ENCODE results near the gene EPHB6. TPM values are rescaled to one million over a fixed set of nuclear protein-coding genes. Genes with fewer than 3 reads are reported as not detected.

Gene EPHB6
- total RNA-seq, 4 donors from 2014 or later = 6.9 to 84.3 (median 22.1) TPM

DNA sequence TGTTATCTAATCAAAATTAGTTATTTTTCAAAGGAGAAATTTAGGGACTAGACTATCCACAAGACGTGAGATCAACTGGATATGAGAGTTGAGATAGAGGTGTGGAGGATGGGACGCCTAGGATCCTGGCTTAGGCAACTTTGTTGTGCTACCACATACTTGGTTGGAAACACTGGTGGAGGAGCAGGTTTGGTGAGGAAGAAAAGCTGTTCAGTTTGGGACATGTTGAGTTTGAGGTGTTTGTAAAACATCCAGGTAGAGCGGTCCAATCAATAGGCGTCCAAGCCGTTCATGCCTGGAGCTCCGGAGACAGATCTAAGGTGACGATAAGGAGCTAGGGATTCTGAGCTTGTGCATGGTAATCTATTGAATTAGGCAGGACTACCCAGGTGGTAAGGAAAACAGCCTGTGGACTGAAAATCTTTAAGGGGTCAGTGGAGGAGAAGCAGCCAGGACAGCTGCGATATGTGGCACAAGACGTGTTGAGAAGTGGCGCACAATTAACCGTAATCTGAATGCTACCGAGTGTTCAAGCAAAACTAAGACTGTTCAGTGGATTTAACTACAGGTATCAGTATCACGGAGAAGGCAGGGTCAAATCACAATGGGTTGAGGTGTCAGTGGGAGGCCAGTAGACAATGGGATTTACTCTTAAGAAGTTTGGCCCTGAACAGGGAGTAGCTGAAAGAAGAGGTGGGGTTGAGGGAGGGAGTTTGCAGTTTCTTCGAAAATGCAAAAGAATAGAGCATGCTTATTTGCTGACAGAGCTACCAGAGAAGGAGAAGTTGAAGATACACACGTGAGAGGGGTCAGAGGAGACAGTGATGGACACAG, 46.8 kb downstream of the EPHB6 start:
- H3K4me1 ChIP-seq = no peaks in the 10 kb centered on the region
- H3K36me3 ChIP-seq = no peaks in the 10 kb centered on the region
- peaks cover 0 to 4% (median 1%) of the 10 kb centered on the region in 4 donors for H3K9me3 ChIP-seq
- WGBS, 2 donors = 79 to 83% methylated on average over 15 of the region's 15 CpGs
- DNase-seq (ENCODE audit: low spot score in 2 of 2) = no peak
- no peak overlapping the region for H3K27ac ChIP-seq
- H3K4me3 ChIP-seq = no peak overlapping the region
- TF ChIP-seq POLR2A (IDR thresholded peaks at IDR 0.05) (no peak), EP300 (IDR thresholded peaks at IDR 0.05) (no peak)
- TF ChIP-seq, protein P1, sequence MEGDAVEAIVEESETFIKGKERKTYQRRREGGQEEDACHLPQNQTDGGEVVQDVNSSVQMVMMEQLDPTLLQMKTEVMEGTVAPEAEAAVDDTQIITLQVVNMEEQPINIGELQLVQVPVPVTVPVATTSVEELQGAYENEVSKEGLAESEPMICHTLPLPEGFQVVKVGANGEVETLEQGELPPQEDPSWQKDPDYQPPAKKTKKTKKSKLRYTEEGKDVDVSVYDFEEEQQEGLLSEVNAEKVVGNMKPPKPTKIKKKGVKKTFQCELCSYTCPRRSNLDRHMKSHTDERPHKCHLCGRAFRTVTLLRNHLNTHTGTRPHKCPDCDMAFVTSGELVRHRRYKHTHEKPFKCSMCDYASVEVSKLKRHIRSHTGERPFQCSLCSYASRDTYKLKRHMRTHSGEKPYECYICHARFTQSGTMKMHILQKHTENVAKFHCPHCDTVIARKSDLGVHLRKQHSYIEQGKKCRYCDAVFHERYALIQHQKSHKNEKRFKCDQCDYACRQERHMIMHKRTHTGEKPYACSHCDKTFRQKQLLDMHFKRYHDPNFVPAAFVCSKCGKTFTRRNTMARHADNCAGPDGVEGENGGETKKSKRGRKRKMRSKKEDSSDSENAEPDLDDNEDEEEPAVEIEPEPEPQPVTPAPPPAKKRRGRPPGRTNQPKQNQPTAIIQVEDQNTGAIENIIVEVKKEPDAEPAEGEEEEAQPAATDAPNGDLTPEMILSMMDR (IDR thresholded peaks at IDR 0.05) = no peak
- no peaks in the 10 kb centered on the region for H3K27me3 ChIP-seq

DNA sequence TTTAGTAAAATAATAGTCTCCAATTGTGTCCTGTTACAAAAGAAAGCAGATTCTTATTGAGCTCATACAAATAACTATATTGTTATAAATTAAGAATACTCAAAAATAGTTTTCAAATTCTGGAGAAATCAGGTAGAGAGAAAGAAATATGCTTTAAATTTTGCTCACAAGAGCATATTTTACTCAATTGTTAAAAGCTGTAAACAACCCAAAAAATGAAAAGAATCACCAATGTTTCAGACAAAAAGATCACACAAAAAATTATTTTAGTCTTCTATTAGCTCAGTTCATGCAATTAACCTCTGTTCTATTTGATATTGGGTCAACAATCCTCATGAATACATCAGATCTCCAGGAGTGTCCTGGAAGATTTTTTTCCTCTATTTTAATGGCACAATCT, 49.3 kb downstream of the EPHB6 start:
- TF ChIP-seq, protein P1 (IDR thresholded peaks at IDR 0.05) = no peak
- TF ChIP-seq POLR2A (IDR thresholded peaks at IDR 0.05) (no peak), EP300 (IDR thresholded peaks at IDR 0.05) (no peak)
- Histone ChIP-seq H3K36me3 (no peaks in the 10 kb centered on the region), H3K4me1 (no peaks in the 10 kb centered on the region), H3K27ac (no peak overlapping the region), H3K9me3 (peaks cover 0 to 4% (median 1%) of the 10 kb centered on the region in 4 donors), H3K4me3 (no peak overlapping the region), H3K27me3 (no peaks in the 10 kb centered on the region)
- no peak for DNase-seq (ENCODE audit: low spot score in 2 of 2)

DNA sequence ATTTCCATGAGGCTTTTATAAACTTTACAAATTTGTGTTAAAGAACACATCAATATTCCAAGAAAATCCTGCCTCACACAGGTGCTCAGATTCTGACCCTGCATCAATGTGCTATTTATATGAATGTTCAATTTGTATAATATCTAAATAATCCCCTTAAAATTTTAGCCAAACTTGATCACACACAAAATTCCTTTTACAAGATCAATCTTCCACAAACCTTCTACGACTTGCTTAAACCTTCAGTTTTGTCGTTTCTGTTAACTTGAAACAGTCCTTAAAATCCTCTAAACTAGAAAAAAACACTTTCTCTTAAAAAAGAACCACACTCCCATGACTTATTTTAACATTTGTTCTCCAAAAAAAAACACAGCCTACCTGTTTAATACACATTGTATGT, 50.9 kb downstream of the EPHB6 start:
- no peak for TF ChIP-seq POLR2A (IDR thresholded peaks at IDR 0.05)
- TF ChIP-seq, protein P1 (IDR thresholded peaks at IDR 0.05) = no peak
- no peak for TF ChIP-seq EP300 (IDR thresholded peaks at IDR 0.05)
- no peak for DNase-seq (ENCODE audit: low spot score in 2 of 2)
- no peak overlapping the region for H3K27ac ChIP-seq
- no peak overlapping the region for H3K4me3 ChIP-seq
- WGBS, 2 donors = 79 to 92% methylated on average over 2 of the region's 2 CpGs
- no peaks in the 10 kb centered on the region for H3K36me3 ChIP-seq
- H3K9me3 ChIP-seq = peaks cover 0 to 4% (median 1%) of the 10 kb centered on the region in 4 donors
- no peaks in the 10 kb centered on the region for H3K4me1 ChIP-seq
- no peaks in the 10 kb centered on the region for H3K27me3 ChIP-seq

DNA sequence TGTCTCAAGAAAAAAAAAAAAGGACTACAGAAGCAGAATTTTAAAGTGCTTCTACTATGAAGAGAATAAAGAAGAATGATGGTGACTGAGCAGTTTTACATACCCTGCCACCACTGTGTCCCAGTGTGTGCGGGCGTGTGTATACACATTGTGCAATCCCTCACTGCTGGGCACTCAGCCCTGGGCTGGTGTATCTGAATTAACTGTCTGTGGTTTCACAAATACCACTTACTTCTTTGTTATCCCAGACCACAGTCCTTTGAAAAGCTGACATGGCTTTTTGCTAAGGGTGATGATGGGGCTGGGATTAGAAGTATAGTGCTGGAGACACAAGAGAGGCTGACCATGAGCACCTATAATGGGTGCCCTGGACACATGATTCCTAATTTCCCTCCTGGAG, 51.8 kb downstream of the EPHB6 start:
- Histone ChIP-seq H3K9me3 (peaks cover 0 to 4% (median 1%) of the 10 kb centered on the region in 4 donors), H3K27ac (no peak overlapping the region), H3K4me3 (no peak overlapping the region), H3K36me3 (no peaks in the 10 kb centered on the region), H3K27me3 (no peaks in the 10 kb centered on the region), H3K4me1 (no peaks in the 10 kb centered on the region)
- 72 to 88% methylated on average over 2 of the region's 2 CpGs for WGBS, 2 donors
- TF ChIP-seq EP300 (IDR thresholded peaks at IDR 0.05) (no peak), POLR2A (IDR thresholded peaks at IDR 0.05) (no peak)
- TF ChIP-seq, protein P1 (IDR thresholded peaks at IDR 0.05) = no peak
- no peak for DNase-seq (ENCODE audit: low spot score in 2 of 2)

DNA sequence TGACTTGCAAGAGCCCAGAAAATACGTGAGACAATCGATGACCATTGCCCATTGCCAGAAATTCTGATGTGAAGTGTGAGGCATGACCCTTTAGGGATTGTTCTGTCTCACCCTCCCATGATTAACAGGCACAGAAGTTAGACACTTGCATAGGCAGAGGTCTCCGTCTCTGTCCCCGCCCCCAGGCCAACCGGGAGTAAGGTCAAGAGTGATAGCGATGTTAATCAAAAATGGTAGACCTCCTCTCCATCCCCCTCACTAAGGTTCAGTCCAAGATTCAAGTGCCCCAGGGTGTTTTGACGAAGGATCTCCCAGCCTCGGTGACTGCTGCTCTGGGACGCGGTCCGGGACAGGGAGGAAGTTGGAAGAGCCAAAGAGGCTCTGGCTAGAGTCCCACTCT, 53.4 kb downstream of the EPHB6 start:
- WGBS, 2 donors = 82 to 84% methylated on average over 11 of the region's 11 CpGs
- no peaks in the 10 kb centered on the region for H3K27me3 ChIP-seq
- H3K4me1 ChIP-seq = no peaks in the 10 kb centered on the region
- no peak for DNase-seq (ENCODE audit: low spot score in 2 of 2)
- H3K36me3 ChIP-seq = no peaks in the 10 kb centered on the region
- no peak for TF ChIP-seq EP300 (IDR thresholded peaks at IDR 0.05)
- H3K9me3 ChIP-seq = peaks cover 0 to 4% (median 1%) of the 10 kb centered on the region in 4 donors
- no peak overlapping the region for H3K4me3 ChIP-seq
- H3K27ac ChIP-seq = no peak overlapping the region

Measured in tibial nerve (tissue), 4 donors.